ENCODE data around the gene CAPZA1.
A peak's percentile ranks its signal among the peaks of the same experiment; 100 is the strongest.
"Not testable (repeated sequence)": the region's sequence is repeated elsewhere in the genome, so short reads cannot be mapped to it uniquely, and the experiment has no call there.

The CAPZA1 gene

DNA sequence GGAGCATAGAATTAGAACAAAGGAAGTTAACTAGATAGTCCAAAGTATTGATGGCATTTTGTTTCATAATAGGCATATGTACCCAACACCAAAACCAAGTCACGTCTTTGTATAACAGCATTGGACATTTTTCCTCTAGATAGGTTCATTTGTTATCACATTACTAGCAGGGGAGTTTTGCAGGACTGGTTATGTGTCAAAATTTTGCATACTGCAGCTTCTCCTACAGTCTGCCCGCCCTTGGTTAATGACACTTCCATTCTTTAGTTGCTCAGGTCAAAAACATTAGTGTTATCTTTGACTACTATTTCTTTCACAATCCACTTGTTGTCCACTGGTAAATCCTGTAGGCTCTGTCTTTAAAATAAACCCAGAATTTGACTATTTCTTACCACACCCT, 8.9 kb downstream of the CAPZA1 start:
- no peak for DNase-seq

DNA sequence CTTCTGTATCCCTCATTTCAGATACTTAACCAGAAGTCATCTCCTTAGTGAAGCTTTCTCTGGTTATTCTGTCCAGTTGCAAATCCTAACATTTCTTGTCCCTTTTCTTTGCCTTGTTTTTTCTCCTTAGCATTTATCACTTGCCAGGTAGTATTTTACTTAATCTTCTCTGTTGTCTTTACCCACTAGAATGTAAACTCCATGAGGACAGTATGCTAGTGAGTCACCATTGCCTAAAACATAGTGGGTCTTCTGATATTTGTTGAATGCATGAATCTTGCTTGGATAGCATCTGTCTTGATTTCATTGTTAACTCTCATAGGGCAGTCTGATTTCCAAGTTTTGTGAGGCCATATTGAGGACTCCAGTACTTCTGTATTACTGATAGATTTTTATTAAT, 9.6 kb downstream of the CAPZA1 start:
- DNase-seq: no peak

DNA sequence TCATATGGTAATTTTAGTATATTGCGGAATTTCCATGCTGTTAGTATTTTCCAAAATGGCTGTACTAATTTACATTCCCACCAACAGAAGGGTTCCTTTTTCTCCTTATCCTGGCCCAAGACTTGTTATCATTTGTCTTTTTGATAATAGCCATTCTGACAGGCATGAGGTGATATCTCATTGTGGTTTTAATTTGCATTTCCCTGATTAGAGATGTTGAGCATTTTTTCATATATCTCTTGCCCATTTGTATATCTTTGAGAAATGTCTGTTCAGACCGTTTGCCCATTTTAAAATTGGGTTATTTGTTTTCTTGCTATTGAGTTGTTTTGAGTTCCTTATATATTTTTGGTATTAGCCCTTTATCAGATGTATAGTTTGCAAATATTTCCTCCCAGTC, 14.0 kb downstream of the CAPZA1 start:
- DNase-seq: no peak

DNA sequence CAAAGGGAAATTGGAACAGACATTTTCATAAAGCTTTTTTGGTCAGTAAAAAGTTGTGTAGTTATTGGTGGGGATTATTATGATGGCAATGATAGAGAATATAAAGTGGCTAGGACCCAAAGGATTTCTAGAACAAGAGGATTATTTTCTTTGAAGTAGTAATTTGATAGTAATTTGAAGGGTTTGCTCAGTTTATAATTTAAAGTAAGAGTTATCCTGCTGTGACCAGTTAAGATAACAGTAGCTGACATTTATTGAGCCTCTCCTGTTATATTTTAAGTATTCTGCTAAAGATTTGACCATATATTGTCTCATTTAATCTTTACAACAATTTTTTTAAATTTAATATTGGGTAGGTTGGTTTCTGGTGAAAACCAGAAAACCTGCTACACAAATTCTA, 14.7 kb downstream of the CAPZA1 start:
- no peak for DNase-seq

DNA sequence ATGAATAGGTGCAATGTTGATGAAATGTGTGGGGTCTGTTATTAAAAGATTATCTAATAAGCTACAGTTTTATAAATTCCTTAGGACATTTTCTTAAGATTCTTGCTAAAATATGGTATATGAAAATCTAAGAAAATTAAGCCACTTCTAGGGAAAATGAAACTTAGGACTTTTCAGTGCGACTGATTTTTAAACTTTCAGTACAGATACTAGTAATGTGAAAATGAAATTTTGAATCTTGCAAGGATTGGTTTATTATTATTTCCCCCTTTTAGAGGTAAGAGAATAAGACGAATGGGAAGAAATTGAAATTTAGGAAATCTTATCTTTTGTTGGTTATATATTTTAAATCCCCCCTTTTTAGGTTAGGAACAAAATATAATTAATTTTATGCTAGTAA, 16.4 kb downstream of the CAPZA1 start:
- no peak for DNase-seq

DNA sequence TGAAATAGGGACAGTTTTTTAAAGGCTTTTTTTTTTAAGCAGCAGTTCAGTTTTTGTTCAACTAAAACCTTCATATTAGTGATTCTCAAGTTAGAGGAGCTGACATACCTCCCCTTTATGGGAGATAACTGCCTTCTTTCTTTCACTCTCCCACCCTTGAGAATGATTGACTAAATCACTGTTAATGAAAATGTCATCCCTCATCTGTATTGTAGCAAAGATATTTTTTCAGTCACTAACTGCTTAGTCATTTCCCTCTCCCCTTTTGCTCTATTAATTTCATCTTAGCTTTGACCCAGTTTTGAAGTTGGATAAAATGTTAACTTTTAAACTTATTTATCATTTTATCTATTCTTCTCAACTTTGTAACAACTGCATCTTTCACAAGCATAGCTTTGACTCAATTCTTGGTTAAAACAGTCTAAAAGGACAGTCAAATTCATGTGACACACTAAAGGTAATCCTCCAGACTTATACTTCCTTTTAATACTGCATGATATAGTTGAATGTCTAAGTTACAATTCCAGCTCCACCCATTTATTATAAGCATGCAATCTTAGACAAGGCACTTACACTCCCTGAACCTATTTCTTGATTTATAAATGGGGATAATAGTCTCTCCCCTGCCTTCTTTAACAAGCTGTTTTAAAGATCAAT, 17.1 kb downstream of the CAPZA1 start:
- no peak for DNase-seq

DNA sequence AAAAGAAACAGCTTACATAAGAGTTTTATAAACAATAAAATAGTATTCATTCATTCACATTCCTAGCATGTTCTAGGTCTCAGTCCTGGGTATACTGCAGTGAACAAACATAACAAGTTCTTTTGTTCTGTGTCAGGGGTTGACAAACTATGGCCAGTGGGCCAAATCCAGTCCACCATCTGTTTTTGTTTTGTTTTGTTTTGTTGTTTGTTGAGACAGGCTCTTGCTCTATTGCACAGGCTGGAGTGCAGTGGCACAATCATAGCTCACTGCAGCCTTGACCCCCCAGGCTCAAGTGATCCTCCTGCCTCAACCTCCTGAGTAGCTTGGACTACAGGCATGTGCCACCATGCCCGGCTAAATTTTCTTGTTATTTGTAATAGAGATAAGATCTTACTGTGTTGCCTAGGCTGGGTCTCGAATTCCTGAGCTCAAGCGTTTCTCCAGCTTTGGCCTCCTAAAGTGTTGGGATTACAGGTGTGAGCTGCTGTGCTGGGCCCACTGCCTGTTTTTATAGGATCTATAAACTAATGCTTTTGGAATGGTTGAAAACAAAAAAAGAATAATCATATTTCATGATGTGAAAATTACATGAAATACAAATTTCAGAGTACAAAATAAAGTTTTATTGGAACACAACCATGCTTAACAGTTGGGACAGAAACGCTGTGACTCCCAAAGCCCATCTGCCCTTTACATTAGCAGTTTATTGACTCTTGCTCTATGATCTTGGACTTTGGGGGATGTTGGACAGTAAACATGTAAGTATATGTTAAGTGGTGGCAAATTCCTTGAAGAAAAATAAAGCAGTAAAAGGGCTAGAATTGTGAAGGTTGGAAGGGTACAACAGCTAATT, 17.9 kb downstream of the CAPZA1 start:
- DNase-seq: peak; percentile 52

DNA sequence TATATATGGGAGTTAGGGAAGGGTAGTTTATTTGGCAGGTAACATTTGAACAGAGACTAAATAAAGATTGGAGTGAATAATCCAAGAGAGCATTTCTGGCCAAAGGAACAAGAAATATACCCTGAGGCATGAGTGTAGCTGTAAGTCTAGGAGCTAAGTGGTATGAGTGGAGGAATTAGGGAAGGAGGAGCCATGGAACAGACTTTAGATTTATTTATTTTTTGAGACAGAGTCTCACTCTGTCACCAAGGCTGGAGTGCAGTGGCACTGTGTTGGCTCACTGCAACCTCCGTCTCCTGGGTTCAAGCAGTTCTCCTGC, 18.4 kb downstream of the CAPZA1 start:
- DNase-seq: no peak

DNA sequence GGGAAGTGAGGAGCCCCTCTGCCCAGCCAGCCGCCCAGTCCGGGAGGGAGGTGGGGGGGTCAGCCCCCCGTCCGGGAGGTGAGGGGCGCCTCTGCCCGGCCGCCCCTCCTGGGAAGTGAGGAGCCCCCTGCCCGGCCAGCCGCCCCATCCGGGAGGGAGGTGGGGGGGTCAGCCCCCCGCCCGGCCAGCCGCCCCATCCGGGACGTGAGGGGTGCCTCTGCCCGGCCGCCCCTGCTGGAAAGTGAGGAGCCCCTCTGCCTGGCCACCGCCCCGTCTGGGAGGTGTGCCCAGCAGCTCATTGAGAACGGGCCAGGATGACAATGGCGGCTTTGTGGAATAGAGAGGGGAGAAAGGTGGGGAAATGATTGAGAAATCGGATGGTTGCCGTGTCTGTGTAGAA, 20.8 kb downstream of the CAPZA1 start:
- not testable (repeated sequence) for DNase-seq

DNA sequence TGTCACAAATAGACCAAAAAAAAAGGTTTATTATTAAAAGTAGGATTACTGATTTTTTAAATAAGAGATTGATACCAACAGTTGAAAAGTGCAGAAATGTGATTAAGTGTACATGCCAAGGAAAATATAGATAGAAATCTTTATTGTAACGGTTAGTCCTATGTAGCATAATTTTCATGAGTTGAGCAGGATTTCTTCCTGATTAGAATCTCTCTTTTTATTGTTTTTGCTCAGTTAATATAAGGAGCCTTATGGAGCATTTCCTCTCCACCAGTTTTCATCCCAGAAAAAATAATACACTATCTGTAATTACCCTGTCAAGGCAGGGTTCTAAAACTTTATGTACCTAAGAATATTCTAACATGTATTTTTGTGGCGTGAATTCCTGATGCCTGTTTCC, 23.4 kb downstream of the CAPZA1 start:
- no peak for DNase-seq

DNA sequence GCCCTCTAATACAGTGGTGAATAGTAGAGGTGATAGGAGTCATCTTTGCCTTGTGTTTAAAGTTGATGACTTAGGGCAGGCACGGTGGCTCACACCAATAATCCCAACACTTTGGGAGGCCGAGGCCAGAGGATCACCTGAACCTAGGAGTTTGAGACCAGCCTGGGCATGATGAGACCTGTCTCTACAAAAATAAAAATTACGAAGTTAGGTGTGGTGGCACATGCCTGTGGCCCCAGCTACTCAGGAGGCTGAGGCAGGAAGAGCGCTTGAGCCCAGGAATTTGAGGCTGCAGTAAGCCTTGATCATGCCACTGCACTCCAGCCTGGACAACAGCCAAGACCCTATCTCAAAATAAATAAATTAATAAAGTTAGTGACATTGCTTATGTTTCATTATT, 26.6 kb downstream of the CAPZA1 start:
- no peak for DNase-seq

DNA sequence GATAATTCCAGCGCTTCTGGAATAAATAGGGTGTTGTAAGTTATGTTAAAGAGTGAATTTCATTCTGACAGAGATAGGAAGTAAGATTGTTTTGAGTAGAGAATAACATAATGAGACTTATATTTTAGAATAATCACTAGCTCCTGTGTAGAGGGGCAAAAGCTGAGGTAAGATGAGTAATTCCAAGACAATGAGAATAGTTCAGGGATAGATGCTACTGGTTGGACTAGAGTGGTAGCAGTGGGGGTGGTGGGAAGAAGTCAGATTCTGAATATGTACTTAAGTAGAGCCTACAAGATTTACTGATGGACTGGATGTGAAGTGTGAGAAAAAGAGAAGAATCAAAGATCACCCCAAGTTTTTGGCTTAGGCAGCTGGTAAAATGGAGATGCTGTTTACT, 31.6 kb downstream of the CAPZA1 start:
- DNase-seq: no peak

DNA sequence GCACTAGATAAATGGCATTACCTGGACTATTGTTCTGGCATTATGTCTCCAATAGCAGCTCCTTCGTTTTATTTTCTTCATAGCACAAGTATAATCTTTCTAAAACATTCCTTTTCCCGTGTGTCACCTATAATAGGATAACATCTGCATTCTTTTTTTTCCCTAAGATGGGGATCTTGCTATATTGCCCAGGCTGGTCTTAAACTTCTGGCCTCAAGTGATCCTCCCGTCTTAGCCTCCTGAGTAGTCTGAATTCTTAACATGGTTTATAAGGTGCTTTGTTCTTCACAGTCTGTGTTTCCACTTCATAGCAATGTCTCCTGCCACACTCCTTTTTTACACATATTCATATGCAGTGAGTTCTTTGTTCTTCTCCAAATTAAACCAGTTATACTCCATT, 46.2 kb downstream of the CAPZA1 start:
- DNase-seq: no peak

DNA sequence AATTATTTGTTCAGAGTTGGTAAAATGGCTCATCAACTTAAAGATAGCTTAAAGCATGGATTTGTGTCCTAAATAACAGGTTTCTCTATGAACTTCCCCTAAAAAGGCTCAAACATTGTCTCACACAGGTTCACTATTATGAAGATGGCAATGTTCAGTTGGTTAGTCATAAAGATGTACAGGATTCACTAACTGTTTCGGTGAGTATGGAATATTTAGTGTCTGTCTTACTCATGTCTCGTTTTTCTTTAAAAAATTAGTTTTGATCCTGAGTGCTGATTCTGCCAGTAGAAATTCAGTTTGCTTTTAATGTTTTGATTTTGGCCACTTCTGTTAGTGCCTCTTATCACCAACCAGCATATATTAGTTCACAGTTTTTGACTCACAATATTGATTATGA, 47.3 kb downstream of the CAPZA1 start:
- no peak for DNase-seq

DNA sequence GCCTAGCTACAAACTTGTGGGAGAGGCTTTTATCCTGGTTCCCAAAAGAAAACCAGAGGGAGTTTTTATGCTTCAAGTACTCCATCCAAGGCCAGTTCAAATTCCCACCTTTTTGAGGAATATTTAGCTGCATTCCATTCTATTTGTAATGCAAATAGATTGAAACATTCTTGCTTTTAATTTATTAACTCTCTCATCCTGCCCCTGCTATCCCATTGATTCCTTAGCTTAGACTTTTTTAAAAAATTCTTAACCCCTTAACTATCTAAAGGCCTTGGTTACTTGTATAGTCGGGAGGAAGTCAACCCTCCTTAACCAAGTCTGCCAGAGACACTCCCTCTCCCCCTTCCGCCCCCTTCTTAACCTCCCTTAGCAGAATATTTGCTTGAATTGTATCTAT, 52.4 kb downstream of the CAPZA1 start:
- no peak for DNase-seq

DNA sequence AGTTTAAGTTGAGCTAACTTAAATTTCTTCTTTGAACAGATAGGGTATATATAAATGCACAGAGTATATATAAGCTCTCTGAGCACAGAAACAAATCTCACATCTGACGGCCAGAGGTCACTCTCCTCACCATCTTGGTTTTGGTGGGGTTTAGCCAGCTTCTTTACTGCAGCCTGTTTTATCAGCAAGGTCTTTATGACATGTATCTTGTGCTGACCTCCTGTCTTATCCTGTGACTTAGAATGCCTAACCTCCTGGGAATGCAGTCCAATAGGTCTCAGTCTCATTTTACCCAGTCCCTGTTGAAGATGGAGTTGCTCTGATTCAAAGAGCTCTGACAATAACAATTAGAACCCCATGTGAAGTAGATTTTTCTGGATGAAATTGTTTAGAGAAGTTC, 53.2 kb downstream of the CAPZA1 start:
- no peak for DNase-seq

DNA sequence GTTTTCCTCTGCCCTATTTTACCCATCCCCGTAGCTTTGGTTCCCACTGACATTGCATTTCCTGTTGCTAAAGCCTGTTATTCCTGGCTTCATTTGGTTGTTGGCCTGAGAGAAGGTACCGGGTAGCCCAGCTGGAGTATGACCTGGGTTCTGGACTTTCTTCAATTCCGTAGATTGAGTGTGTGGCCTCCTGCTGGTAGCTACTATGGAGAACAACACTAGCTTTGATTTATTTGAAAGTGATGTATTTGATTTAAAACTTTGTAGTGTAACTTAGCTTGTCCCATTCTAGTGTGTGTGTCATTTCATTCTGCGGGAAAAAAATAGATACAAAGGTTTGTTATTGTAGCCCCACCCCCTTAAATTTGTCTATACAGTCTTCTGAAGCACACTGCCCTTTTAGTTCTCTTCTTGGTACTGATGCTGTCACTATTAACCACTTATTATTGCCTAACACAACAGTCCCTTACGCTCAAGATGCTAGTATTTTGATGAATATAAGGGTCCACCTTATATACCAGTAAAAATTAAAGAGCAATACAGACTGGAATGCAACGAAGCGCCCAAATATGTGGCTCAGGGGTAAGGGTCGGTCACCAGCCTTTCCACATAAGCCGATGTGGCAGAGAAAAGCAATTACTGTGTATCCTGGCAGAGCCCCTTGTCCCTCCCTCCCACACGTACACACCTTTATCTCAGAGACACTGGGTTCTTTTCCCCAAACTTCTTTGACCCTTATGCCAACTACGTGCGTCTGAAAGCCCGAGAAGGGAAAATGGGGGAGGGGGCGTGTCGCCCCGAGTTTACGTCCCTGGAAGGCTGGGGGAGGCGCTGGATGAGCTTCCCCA, 54.2 kb downstream of the CAPZA1 start:
- peak; percentile 55 for DNase-seq

DNA sequence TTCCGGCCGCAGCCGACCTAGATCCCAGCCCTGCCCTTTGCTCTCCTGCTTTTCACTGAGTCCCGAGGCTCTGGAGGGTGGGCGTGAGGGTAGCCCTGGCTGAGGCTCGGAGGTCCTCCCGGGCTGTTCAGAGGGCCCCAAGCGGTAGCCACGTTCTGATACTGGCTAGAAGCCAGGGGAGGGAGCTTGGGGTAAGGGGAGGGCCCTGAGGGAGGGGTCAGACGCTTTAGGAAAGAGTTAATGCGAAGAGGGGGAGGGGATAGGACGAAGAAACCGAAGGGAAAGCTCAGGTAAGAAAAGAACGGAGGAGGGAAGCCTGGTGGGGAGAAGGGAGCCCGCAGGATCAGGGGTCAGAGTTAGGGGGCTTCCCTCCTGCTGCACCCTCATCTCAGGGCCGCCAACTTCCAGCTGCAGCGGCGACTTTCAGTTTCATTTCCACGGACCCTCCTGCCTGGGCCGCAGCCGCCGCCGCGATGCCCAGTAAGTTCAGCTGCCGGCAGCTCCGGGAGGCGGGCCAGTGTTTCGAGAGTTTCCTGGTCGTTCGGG, 54.9 kb downstream of the CAPZA1 start, which contains the start of gene MOV10:
TSS of gene MOV10 (plus strand) at position 220 of the 546 bp plus-strand sequence. CDS start at position 474, 254 bp downstream.
- peak; percentile 90 for DNase-seq

DNA sequence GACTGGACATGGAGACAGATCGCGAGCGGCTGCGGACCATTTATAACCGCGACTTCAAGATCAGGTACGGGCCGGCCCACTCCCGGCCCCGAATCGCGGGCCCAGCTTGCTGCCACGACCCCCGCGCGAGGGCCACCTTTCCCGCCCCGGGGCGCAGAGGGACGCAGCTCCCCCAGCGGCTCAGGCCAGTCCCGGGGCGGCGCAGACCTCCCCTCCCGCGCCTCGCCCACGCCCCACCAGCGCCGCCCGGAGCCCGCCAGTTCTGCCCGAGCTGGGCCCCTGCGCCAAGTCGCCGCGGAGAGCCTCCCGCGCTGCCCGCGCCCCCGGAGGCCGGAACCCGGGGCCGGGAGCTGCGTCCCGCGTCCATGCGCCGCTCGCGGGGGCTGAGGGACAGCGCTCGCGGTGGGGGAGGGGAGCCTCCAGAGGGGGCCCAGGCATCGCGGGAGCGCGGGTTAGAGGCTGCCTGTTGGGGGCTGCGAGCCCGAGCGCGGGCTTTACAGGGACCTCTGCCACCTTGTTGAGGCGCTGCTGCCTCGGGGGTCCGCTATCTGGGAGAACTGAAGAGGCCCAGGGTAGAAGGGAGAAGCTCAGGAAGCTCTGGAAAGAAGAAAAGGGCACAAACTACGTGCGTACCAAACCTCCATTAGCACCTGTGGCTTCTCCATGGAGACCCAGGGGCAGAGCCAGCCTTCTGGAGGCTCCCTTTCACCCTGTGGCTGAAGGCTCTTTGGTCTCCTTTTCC, 55.5 kb downstream of the CAPZA1 start:
- DNase-seq: peak; percentile 77

DNA sequence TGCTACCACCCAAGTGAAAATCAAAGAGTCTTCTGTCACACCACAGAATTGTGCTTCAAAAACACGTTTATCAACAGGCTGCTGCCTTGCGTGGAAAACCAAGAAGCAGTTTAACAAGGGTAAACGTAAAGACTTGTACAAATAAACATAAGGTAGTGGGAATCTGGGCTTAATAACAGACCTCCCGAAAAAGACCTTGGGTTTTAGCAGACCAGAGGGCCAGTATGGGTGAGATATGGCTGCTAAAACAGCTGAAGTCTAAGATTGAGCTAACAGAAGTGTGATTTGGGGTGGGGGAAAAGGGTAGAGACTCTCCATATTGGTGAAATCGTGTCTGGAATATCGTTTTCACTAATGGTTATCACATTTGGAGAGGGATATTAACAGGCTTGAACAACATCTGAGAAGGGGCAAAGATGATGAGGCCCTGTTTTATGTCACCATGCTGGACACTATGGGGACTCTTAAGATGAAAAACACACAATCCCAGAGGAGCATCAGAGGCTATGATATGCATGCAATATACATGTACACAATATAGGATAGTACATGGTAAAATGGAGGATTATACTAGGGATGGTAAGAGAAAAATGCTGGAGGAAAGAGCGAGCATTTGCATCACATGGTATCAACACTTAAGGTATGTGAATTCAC, 56.2 kb downstream of the CAPZA1 start:
- DNase-seq: no peak

DNA sequence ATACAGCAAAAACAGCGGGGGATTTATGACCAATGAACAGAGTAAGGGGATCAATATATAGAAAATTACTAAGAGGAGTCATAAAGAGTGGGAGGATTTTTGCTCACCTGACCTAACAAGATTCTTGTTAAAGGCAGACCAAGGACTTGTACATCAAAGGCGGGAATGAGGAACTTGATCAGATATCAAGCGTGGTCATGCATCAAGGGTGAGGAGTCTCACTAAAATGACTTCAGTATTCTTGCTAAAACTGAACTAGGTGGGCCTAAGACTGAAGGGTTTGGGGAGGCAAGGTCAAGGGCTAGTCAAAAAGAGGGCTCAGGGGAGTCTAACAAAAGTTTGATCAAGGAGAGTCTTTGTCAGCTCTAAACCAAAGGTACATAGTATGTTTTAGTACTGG, 56.9 kb downstream of the CAPZA1 start:
- no peak for DNase-seq

DNA sequence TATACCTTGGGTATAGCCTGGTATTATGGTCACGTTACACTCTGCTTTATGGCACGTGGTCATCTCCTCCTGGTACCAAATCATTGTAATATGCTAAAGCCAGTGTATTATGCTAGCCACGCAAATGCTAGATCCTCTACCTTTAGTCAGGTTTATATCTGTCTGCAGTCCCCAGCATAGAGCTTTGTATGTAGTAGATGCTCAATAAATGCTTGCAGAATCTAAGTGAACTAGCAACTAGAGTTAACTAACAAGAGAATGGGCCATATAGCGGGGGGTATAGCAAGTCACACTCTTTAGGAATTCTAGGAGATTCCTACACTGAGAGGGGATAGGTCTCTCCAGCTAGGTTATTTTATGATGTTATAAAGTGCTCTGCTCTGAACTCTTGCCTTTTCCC, 57.9 kb downstream of the CAPZA1 start:
- DNase-seq: no peak
